ENCODE results near the gene TNRC6B.

DNA sequence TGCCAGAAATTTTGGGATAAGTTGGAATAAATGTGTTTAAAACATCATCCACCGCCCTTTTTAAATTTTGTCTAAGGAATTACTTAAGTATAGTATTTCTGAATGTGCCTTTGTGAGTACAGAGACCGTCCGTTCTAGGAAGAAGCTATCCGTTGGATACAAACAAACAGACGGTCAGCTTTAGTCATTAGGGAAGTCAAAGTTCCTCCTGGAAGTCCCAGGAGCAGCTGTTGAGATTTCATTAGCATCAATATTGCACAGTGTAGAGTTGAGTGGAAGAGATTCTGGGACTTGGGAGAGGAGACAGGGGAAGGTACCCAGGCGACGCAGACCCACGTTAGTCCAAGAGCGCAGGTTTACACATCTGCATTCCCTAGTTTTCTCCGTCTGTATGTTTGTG is 152.9 kb downstream of the TNRC6B start:
- TF ChIP-seq ZNF274 (IDR thresholded peaks at IDR 0.05; ENCODE audit: low read depth, low read length) = no peak
- no peak for TF ChIP-seq YY1 (IDR thresholded peaks at IDR 0.05; ENCODE audit: insufficient read depth, insufficient read length)
